ENCODE results near the gene DPM2. TPM values are rescaled to one million over a fixed set of nuclear protein-coding genes. Genes with fewer than 3 reads are reported as not detected.

Gene DPM2
- total RNA-seq, 4 donors from 2014 or later: 12.5 to 18.5 (median 15.7) TPM

GRCh38 chr9:127905004-127905728, 32.5 kb downstream of the DPM2 start:
- peak overlapping the region in 3 of 4 donors; percentile 23 to 47 (median 34) for H3K4me3 ChIP-seq
- intact Hi-C loops (cut with DNase I): no loop called here
- peaks cover 38 to 83% (median 56%) of the 10 kb centered on the region in 3 donors for H3K4me1 ChIP-seq
- TF ChIP-seq POLR2A (IDR thresholded peaks at IDR 0.05) (peak in 1 of 4 donors; percentile 28), CTCF (IDR thresholded peaks at IDR 0.05) (peak in 1 of 6 experiments; percentile 1)
- no peaks in the 10 kb centered on the region for H3K27me3 ChIP-seq
- DNase-seq: no peak
- WGBS, 2 donors: 18 to 27% methylated on average over 2 to 4 of the region's 5 CpGs
- H3K27ac ChIP-seq: peak overlapping the region; percentile 77 to 91 (median 86)
- peaks cover 3 to 23% (median 3%) of the 10 kb centered on the region in 3 donors for H3K36me3 ChIP-seq
- H3K9me3 ChIP-seq: no peaks in the 10 kb centered on the region

- no peak for DNase-seq
- Histone ChIP-seq H3K4me3 (peak overlapping the region in 3 of 4 donors; percentile 23 to 47 (median 34)), H3K9me3 (no peaks in the 10 kb centered on the region), H3K4me1 (peaks cover 38 to 87% (median 61%) of the 10 kb centered on the region in 3 donors), H3K27ac (peak overlapping the region; percentile 77 to 91 (median 86)), H3K27me3 (no peaks in the 10 kb centered on the region), H3K36me3 (peaks cover 0 to 17% (median 3%) of the 10 kb centered on the region in 3 donors)
- WGBS, 2 donors: 11 to 31% methylated on average over 2 to 9 of the region's 12 CpGs
- intact Hi-C loops (cut with DNase I): no loop called here
- no peak for TF ChIP-seq CTCF (IDR thresholded peaks at IDR 0.05)
- no peak for TF ChIP-seq POLR2A (IDR thresholded peaks at IDR 0.05)
These were observed 33.1 kb downstream of the DPM2 start for GRCh38 chr9:127904561-127905003.

- Histone ChIP-seq H3K27ac (peak overlapping the region; percentile 77 to 91 (median 86)), H3K9me3 (no peaks in the 10 kb centered on the region), H3K27me3 (no peaks in the 10 kb centered on the region), H3K36me3 (peaks cover 0 to 12% (median 3%) of the 10 kb centered on the region in 3 donors), H3K4me3 (peak overlapping the region in 3 of 4 donors; percentile 23 to 47 (median 34)), H3K4me1 (peaks cover 38 to 89% (median 61%) of the 10 kb centered on the region in 3 donors)
- no peak for DNase-seq
- intact Hi-C loops (cut with DNase I): no loop called here
- WGBS, 2 donors: 38 to 52% methylated on average over 6 to 7 of the region's 17 CpGs
- TF ChIP-seq POLR2A (IDR thresholded peaks at IDR 0.05) (peak in 1 of 4 donors; percentile 57), CTCF (IDR thresholded peaks at IDR 0.05) (no peak)
These were observed 33.8 kb downstream of the DPM2 start for GRCh38 chr9:127903557-127904475.

GRCh38 chr9:127899128-127899943, 38.3 kb downstream of the DPM2 start, which contains the start of gene ST6GALNAC6:
Gene ST6GALNAC6 (minus strand): TSS chr9:127899603. CDS start chr9:127897981, 1,622 bp downstream.
- Histone ChIP-seq H3K27me3 (no peaks in the 10 kb centered on the region), H3K4me3 (peak within 1 kb of the TSS; percentile 79 to 98 (median 86)), H3K27ac (peak within 1 kb of the TSS; percentile 89 to 98 (median 94)), H3K36me3 (peaks cover 6 to 26% (median 16%) of the 10 kb centered on the region in 3 donors), H3K4me1 (peaks cover 17 to 85% (median 51%) of the 10 kb centered on the region in 3 donors), H3K9me3 (peaks cover 0 to 10% (median 0%) of the 10 kb centered on the region in 3 donors)
- WGBS, 2 donors: 2% methylated on average over 7 of the region's 89 CpGs; no CpG with 5 or more reads in 1 of the 2 donors
- intact Hi-C loops (cut with DNase I): no loop called here
- peak in 1 of 4 donors; percentile 38 for TF ChIP-seq POLR2A (IDR thresholded peaks at IDR 0.05)
- peak in 1 of 6 experiments; percentile 13 for TF ChIP-seq CTCF (IDR thresholded peaks at IDR 0.05)
- no peak for DNase-seq
